ENCODE results near the gene ABCG4. TPM values are rescaled to one million over a fixed set of nuclear protein-coding genes. Genes with fewer than 3 reads are reported as not detected.

ABCG4 gene
- total and polyA plus RNA-seq, 2 donors (not counting 1 experiment from before 2014, with no cell fraction given), result not detected

DNA sequence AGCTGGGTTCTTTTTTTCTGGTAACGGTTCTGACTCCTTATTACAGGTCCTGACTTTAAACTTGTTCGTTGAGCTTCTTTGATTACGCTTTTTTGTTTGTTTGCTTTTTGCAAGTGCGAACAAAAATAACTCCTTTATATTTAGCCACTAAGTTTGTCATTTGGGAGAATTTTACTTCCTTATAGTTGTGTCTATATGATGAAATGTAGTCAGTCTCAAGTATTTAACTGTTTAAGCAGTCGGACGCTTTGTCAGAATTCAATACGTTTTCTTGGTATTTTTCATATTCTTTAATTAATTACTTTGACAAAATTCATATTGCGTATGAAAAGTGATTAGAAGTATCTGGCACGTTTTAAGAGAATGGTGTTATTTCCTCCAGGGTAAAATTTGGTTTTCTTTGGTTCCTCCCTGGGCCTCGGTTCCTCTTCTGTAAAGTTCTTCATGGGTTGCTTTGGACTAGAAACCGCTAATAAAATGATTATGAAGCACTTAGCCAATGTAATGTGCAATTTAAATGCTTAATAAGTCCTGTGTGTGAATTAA is 58.6 kb downstream of the ABCG4 start:
- intact Hi-C loops (cut with micrococcal nuclease), result loop anchor here (2.0 to 5.0 kb wide), 3 partner anchors 39 to 190 kb away; partner anchors contain the start of genes NLRX1, RPS25 and TRAPPC4
- Histone ChIP-seq H4K20me1 (ENCODE audit: control insufficient read depth, insufficient read depth, low read length, poor library complexity, severe bottlenecking) (peaks cover 29% of the 10 kb centered on the region), H3K9ac (ENCODE audit: low read length) (peak overlapping the region; percentile 93)

More for the DNA sequence above, 58.6 kb downstream of the ABCG4 start:
- Mint-ChIP-seq H3K4me3 (peak overlapping the region; percentile 97), H3K9me3 (ENCODE audit: insufficient read depth) (no peaks in the 10 kb centered on the region), H3K27ac (peak overlapping the region; percentile 91), H3K27me3 (no peaks in the 10 kb centered on the region), H3K4me1 (peaks cover 36% of the 10 kb centered on the region)
- Histone ChIP-seq H3K9me3 (ENCODE audit: control extremely low read depth in 1 of 3, control insufficient read depth in 2 of 3, insufficient read depth in 1 of 3, low read length in 2 of 3) (no peaks in the 10 kb centered on the region), H3K79me2 (ENCODE audit: control insufficient read depth, insufficient read depth, low read length) (peaks cover 62% of the 10 kb centered on the region), H3K4me2 (replicated peaks; ENCODE audit: low read depth, low read length, poor library complexity, severe bottlenecking) (peak overlapping the region; percentile 83), H3K27me3 (replicated peaks in 1 of 4; ENCODE audit: control extremely low read depth in 1 of 4, control insufficient read depth in 3 of 4, insufficient read depth in 4 of 4, low read length in 3 of 4) (no peaks in the 10 kb centered on the region), H3K27ac (ENCODE audit: low read length in 2 of 2) (peak overlapping the region; percentile 41 to 61), H2AFZ (ENCODE audit: insufficient read depth, low read depth, low read length, poor library complexity, severe bottlenecking) (peak overlapping the region; percentile 93), H3K4me3 (ENCODE audit: control extremely low read depth in 1 of 5, extremely low read depth in 1 of 5, insufficient read depth in 1 of 5, low read depth in 2 of 5, low read length in 4 of 5) (peak overlapping the region; percentile 93 to 98 (median 96)), H3K4me1 (ENCODE audit: control insufficient read depth in 2 of 2, insufficient read depth in 2 of 2, low read length in 2 of 2) (peaks cover 18 to 20% of the 10 kb centered on the region in 2 donors), H3K36me3 (replicated peaks in 1 of 2; ENCODE audit: control extremely low read depth in 1 of 2, control insufficient read depth in 1 of 2, extremely low read depth in 1 of 2, insufficient read depth in 2 of 2, low read length in 1 of 2) (no peaks in the 10 kb centered on the region)
- ATAC-seq (ENCODE audit: low read depth) (no peak), DNase-seq (peak; percentile 37)
- TF ChIP-seq CTCF (IDR thresholded peaks at IDR 0.05) (no peak), EZH2 (IDR thresholded peaks at IDR 0.05; ENCODE audit: borderline replicate concordance, insufficient read depth, low read depth, low read length, poor library complexity, severe bottlenecking) (no peak)
- ChIA-PET CTCF (interaction anchor here (1.8 to 3.4 kb wide), 6 partner anchors 10 to 115 kb away, joined by 3 to 41 read pairs (median 16); partner anchors contain the start of gene NLRX1), POLR2A (interaction anchor here (0.6 kb wide), 1 partner anchor 85 kb away, joined by 3 read pairs; no protein-coding TSS in a partner anchor)
- 5% methylated on average over 4 of the region's 11 CpGs for WGBS (ENCODE audit: insufficient coverage)
